Endothelial cell of umbilical vein (primary cell): ENCODE measurements around the gene CABLES1. TPM values are rescaled to one million over a fixed set of nuclear protein-coding genes. Genes with fewer than 3 reads are reported as not detected.

Source experiments
- BruUV-seq: library from RNA; stranded (reverse); fragments of 400-500 nt; replicated peaks from 2 replicates; lab custom pipeline; 2021; lab: Mats Ljungman, UMichigan
- CTCF ChIA-PET: fragments of 300-600, 350-600 bp; sonication (Branson Sonifier 250); formaldehyde crosslinking; loops from one replicate; lab custom pipeline; 2021; ENCODE audit warnings: antibody characterized with exemption, inconsistent platforms; lab: Charles Lee
- POLR2A ChIA-PET: fragments of 300-600, 350-600 bp; sonication (Branson Sonifier 250); formaldehyde crosslinking; loops from one replicate; lab custom pipeline; 2021; ENCODE audit warnings: antibody characterized with exemption, inconsistent platforms; lab: Charles Lee
- DNase-seq: peaks from one replicate; pipeline ENCODE4 v3.0.0-alpha.2; 2011; ENCODE audit warnings: low read depth, low spot score
- FAIRE-seq: peaks from 2 replicates; lab custom pipeline; 2011; peaks lifted over from hg19 to GRCh38; lab: Jason Lieb, UNC
- H2AFZ ChIP-seq: 2 replicates; pipeline ENCODE4 v1.6.0; 2012; ENCODE audit warnings: low read depth, low read length, control low read depth, inconsistent platforms
- H3K27ac ChIP-seq: 2 replicates; pipeline ENCODE4 v1.5.1; 2011; ENCODE audit warnings: low read depth, mild to moderate bottlenecking, control low read depth, low read length, moderate library complexity; ENCODE audit not compliant: insufficient read depth
- H3K27me3 ChIP-seq, 2 experiments: 2 replicates each; pipeline versions ENCODE4 v1.6.0 to v1.6.1; 2011; ENCODE audit warnings: low read length in 2 of 2, mixed read lengths in 1 of 2; ENCODE audit not compliant: control insufficient read depth in 2 of 2, insufficient read depth in 2 of 2
- H3K36me3 ChIP-seq, 2 experiments: 2 replicates in 1 of 2; 3 replicates in 1 of 2; pipeline ENCODE4 v1.5.1; 2011; ENCODE audit warnings: low read length in 2 of 2, mild to moderate bottlenecking in 1 of 2, moderate library complexity in 1 of 2; ENCODE audit not compliant: control insufficient read depth in 2 of 2, insufficient read depth in 2 of 2; ENCODE audit errors: extremely low read depth in 1 of 2
- H3K4me1 ChIP-seq: 3 replicates; pipeline ENCODE4 v1.5.1; 2011; ENCODE audit warnings: mild to moderate bottlenecking, low read length; ENCODE audit not compliant: control insufficient read depth, insufficient read depth; ENCODE audit errors: extremely low read depth
- H3K4me2 ChIP-seq: 2 replicates; pipeline ENCODE4 v1.6.1; 2011; ENCODE audit warnings: low read length, control low read depth, mixed read lengths; ENCODE audit not compliant: insufficient read depth
- H3K4me3 ChIP-seq, 3 experiments: fragments of 200-600 bp in 1 of 3; sonication (generic), shearing (Covaris generic) in 1 of 3; replicated peaks in 1 of 3; 2 replicates each; pipeline ENCODE4 v1.5.1; 2011 to 2016; ENCODE audit warnings: control low read depth in 3 of 3, low read length in 3 of 3, mild to moderate bottlenecking in 2 of 3, inconsistent platforms in 1 of 3, low read depth in 1 of 3, moderate library complexity in 1 of 3; ENCODE audit not compliant: insufficient read depth in 1 of 3
- H3K79me2 ChIP-seq: 2 replicates; pipeline ENCODE4 v1.6.0; 2012; ENCODE audit warnings: low read length, inconsistent platforms; ENCODE audit not compliant: control insufficient read depth, insufficient read depth
- H3K9ac ChIP-seq: replicated peaks from 2 replicates; pipeline ENCODE3; 2011; ENCODE audit warnings: low read length, control low read depth; ENCODE audit not compliant: insufficient read depth; ENCODE audit errors: extremely low read depth
- H3K9me1 ChIP-seq: replicated peaks from 3 replicates; pipeline ENCODE4 v1.6.0; 2011; ENCODE audit warnings: mild to moderate bottlenecking, low read length; ENCODE audit not compliant: control insufficient read depth, insufficient read depth; ENCODE audit errors: extremely low read depth
- H3K9me3 ChIP-seq: replicated peaks from 2 replicates; pipeline ENCODE4 v1.5.1; 2012; ENCODE audit warnings: low read length, inconsistent platforms; ENCODE audit not compliant: control insufficient read depth, insufficient read depth
- H4K20me1 ChIP-seq: replicated peaks from 2 replicates; pipeline ENCODE3; 2011; ENCODE audit warnings: mild to moderate bottlenecking, low read length; ENCODE audit not compliant: control insufficient read depth, insufficient read depth; ENCODE audit errors: extremely low read depth
- CTCF ChIP-seq, 2 donors: IDR thresholded peaks; 1 replicate in 1 of 2; 2 replicates in 1 of 2; pipeline ENCODE4 v1.5.1; 2011; ENCODE audit warnings: low read length in 2 of 2, mild to moderate bottlenecking in 2 of 2, moderate library complexity in 2 of 2, control low read depth in 1 of 2, inconsistent platforms in 1 of 2, low read depth in 1 of 2; ENCODE audit not compliant: insufficient read depth in 1 of 2; ENCODE audit errors: extremely low read depth in 1 of 2
- EZH2 ChIP-seq: IDR thresholded peaks from 2 replicates; pipeline ENCODE4 v1.6.1; 2012; ENCODE audit warnings: borderline replicate concordance, low read depth, mild to moderate bottlenecking, moderate library complexity, low read length, inconsistent platforms; ENCODE audit not compliant: severe bottlenecking
- FOS ChIP-seq: IDR thresholded peaks from 2 replicates; pipeline ENCODE4 v1.6.1; 2011; ENCODE audit warnings: mild to moderate bottlenecking, low read length, moderate library complexity, borderline replicate concordance; ENCODE audit not compliant: insufficient read depth
- GATA2 ChIP-seq: IDR thresholded peaks from 2 replicates; pipeline ENCODE4 v1.7.0; 2011; ENCODE audit warnings: low read depth, mild to moderate bottlenecking, moderate library complexity, mixed read lengths, low read length; ENCODE audit not compliant: insufficient read length, insufficient read depth
- JUN ChIP-seq: IDR thresholded peaks from 2 replicates; pipeline ENCODE4 v1.6.1; 2011; ENCODE audit warnings: borderline replicate concordance, low read depth; ENCODE audit not compliant: insufficient read length, insufficient read depth
- MAX ChIP-seq: IDR thresholded peaks from 2 replicates; pipeline ENCODE4 v1.6.1; 2011; ENCODE audit not compliant: insufficient read depth, insufficient read length
- MYC ChIP-seq: IDR thresholded peaks from one replicate; pipeline ENCODE4 v1.6.1; 2011; ENCODE audit warnings: mild to moderate bottlenecking, low read depth, low read length
- POLR2A ChIP-seq: IDR thresholded peaks from 2 replicates; pipeline ENCODE4 v1.6.1; 2012; ENCODE audit warnings: low read depth, mild to moderate bottlenecking, control low read depth, low read length
- POLR2AphosphoS5 ChIP-seq: IDR thresholded peaks from 2 replicates; pipeline ENCODE4 v1.6.1; 2012; ENCODE audit warnings: low read depth, mild to moderate bottlenecking, control low read depth, low read length, moderate library complexity; ENCODE audit not compliant: insufficient read depth
- dilution Hi-C: fragments of 300-500 bp; cut with MboI; formaldehyde crosslinking; loops from one replicate; pipeline ENCODE4 v1.15.0; 2019; ENCODE audit warnings: low sequenced_read_pairs; ENCODE audit not compliant: extremely low pct_ligation_motif_present
- intact Hi-C: fragments of 100-400 bp; cut with micrococcal nuclease; formaldehyde crosslinking; loops from one replicate; pipeline ENCODE4 v1.10.0; 2022
- polyA plus RNA-seq, 4 experiments: library from polyadenylated mRNA; depleted of rRNA in 3 of 4; stranded (reverse) in 3 of 4; unstranded in 1 of 4; fragments of >200 nt; gene quantifications; 2 replicates each; pipeline versions ENCODE4 v1.2.1 to v1.2.3, GENCODE V29; 2011 to 2012; ENCODE audit warnings: missing spikeins in 1 of 4
- total RNA-seq: library from RNA; stranded (reverse); gene quantifications from 2 replicates; pipeline ENCODE4 v1.2.3, GENCODE V29; 2021

Gene CABLES1
- total and polyA plus RNA-seq, 2 donors (not counting 3 experiments of a cell fraction or from before 2014, with no cell fraction given): 40.2 to 71.1 TPM

GRCh38 chr18:23087352-23087751 lies 47.9 kb upstream of the CABLES1 start:
- Histone ChIP-seq H3K4me1 (peaks cover 3% of the 10 kb centered on the region), H3K27me3 (peaks cover 0 to 2% of the 10 kb centered on the region in 2 experiments), H3K9me3 (no peaks in the 10 kb centered on the region), H4K20me1 (no peaks in the 10 kb centered on the region), H3K79me2 (no peaks in the 10 kb centered on the region), H3K4me3 (no peak overlapping the region), H3K9me1 (no peaks in the 10 kb centered on the region), H2AFZ (no peak overlapping the region), H3K36me3 (no peaks in the 10 kb centered on the region), H3K4me2 (no peak overlapping the region), H3K27ac (no peak overlapping the region), H3K9ac (no peak overlapping the region)
- BruUV-seq: no TSS peak
- dilution Hi-C loops: no loop called here
- FAIRE-seq (no peak), DNase-seq (no peak)
- intact Hi-C loops: no loop called here
- ChIA-PET POLR2A (no interaction called here), CTCF (interaction anchor here (0.9 to 2.8 kb wide), 4 partner anchors 14 to 324 kb away, joined by 3 to 14 read pairs (median 4); no protein-coding TSS in a partner anchor)
- TF ChIP-seq MYC (no peak), MAX (no peak), POLR2AphosphoS5 (no peak), POLR2A (no peak), EZH2 (no peak), FOS (no peak), CTCF (IDR thresholded peaks at IDR 0.05; ENCODE audit: extremely low read depth in 1 of 2, insufficient read depth in 1 of 2, low read depth in 1 of 2, low read length in 2 of 2) (no peak), JUN (no peak), GATA2 (no peak)
